Stimulated activated memory B cell treated with anti-CD40 and anti-IgM and Interleukin-4, amounts not matched to agents 10 μg/mL and 1 μg/mL and 100 μg/mL, for 72 hours (primary cell): ENCODE results near the gene CCL21.

Experiments
- ATAC-seq: fragments of 150-1000 bp; cut with Tn5 transposase; 2 replicates; pipeline ENCODE4 v1.10.0; 2021
- H3K27ac Mint-ChIP-seq: one replicate; pipeline ENCODE4 v1.8.0; 2022; ENCODE audit warnings: mild to moderate bottlenecking, mixed read lengths
- H3K27me3 Mint-ChIP-seq: one replicate; pipeline ENCODE4 v1.8.0; 2022; ENCODE audit warnings: mixed read lengths
- H3K36me3 Mint-ChIP-seq: one replicate; pipeline ENCODE4 v1.8.0; 2022; ENCODE audit warnings: mixed read lengths
- H3K4me1 Mint-ChIP-seq: one replicate; pipeline ENCODE4 v1.8.0; 2022; ENCODE audit warnings: mixed read lengths
- H3K4me3 Mint-ChIP-seq: one replicate; pipeline ENCODE4 v1.8.0; 2022; ENCODE audit warnings: mild to moderate bottlenecking, moderate library complexity, mixed read lengths
- H3K9me3 Mint-ChIP-seq: one replicate; pipeline ENCODE4 v1.8.0; 2022; ENCODE audit warnings: mixed read lengths

Gene CCL21

GRCh38 chr9:34689116-34689470 is 20.8 kb downstream of the CCL21 start:
- Mint-ChIP-seq H3K27me3 (peaks cover 33% of the 10 kb centered on the region), H3K27ac (no peak overlapping the region), H3K4me3 (no peak overlapping the region), H3K36me3 (no peaks in the 10 kb centered on the region), H3K9me3 (no peaks in the 10 kb centered on the region), H3K4me1 (peaks cover 7% of the 10 kb centered on the region)
- ATAC-seq = no peak

GRCh38 chr9:34688329-34689115 is 21.4 kb downstream of the CCL21 start:
- no peak overlapping the region for H3K4me3 Mint-ChIP-seq
- peaks cover 28% of the 10 kb centered on the region for H3K27me3 Mint-ChIP-seq
- H3K4me1 Mint-ChIP-seq = peaks cover 7% of the 10 kb centered on the region
- H3K9me3 Mint-ChIP-seq = no peaks in the 10 kb centered on the region
- no peaks in the 10 kb centered on the region for H3K36me3 Mint-ChIP-seq
- no peak for ATAC-seq
- H3K27ac Mint-ChIP-seq = no peak overlapping the region

GRCh38 chr9:34687276-34688030 is 22.5 kb downstream of the CCL21 start:
- Mint-ChIP-seq H3K36me3 (no peaks in the 10 kb centered on the region), H3K4me3 (no peak overlapping the region), H3K27ac (no peak overlapping the region), H3K9me3 (no peaks in the 10 kb centered on the region), H3K4me1 (peaks cover 7% of the 10 kb centered on the region), H3K27me3 (peaks cover 22% of the 10 kb centered on the region)
- no peak for ATAC-seq

- peaks cover 22% of the 10 kb centered on the region for H3K27me3 Mint-ChIP-seq
- no peaks in the 10 kb centered on the region for H3K9me3 Mint-ChIP-seq
- no peak for ATAC-seq
- H3K4me1 Mint-ChIP-seq = peaks cover 7% of the 10 kb centered on the region
- H3K4me3 Mint-ChIP-seq = no peak overlapping the region
- H3K27ac Mint-ChIP-seq = no peak overlapping the region
- H3K36me3 Mint-ChIP-seq = no peaks in the 10 kb centered on the region
These were observed 23.2 kb downstream of the CCL21 start for GRCh38 chr9:34686732-34687131.

GRCh38 chr9:34686231-34686630 is 23.7 kb downstream of the CCL21 start:
- Mint-ChIP-seq H3K36me3 (no peaks in the 10 kb centered on the region), H3K9me3 (no peaks in the 10 kb centered on the region), H3K27me3 (peaks cover 22% of the 10 kb centered on the region), H3K4me3 (no peak overlapping the region), H3K27ac (no peak overlapping the region), H3K4me1 (peaks cover 7% of the 10 kb centered on the region)
- ATAC-seq = no peak

GRCh38 chr9:34685591-34685990 is 24.3 kb downstream of the CCL21 start:
- no peak for ATAC-seq
- Mint-ChIP-seq H3K4me1 (peaks cover 7% of the 10 kb centered on the region), H3K9me3 (no peaks in the 10 kb centered on the region), H3K27me3 (peaks cover 22% of the 10 kb centered on the region), H3K27ac (no peak overlapping the region), H3K36me3 (no peaks in the 10 kb centered on the region), H3K4me3 (no peak overlapping the region)

GRCh38 chr9:34684816-34685215 is 25.1 kb downstream of the CCL21 start:
- ATAC-seq = no peak
- Mint-ChIP-seq H3K4me3 (no peak overlapping the region), H3K27me3 (peaks cover 19% of the 10 kb centered on the region), H3K27ac (no peak overlapping the region), H3K36me3 (no peaks in the 10 kb centered on the region), H3K9me3 (no peaks in the 10 kb centered on the region), H3K4me1 (peaks cover 7% of the 10 kb centered on the region)

- H3K9me3 Mint-ChIP-seq = no peaks in the 10 kb centered on the region
- H3K27me3 Mint-ChIP-seq = peaks cover 12% of the 10 kb centered on the region
- H3K4me1 Mint-ChIP-seq = peaks cover 7% of the 10 kb centered on the region
- H3K27ac Mint-ChIP-seq = no peak overlapping the region
- H3K36me3 Mint-ChIP-seq = no peaks in the 10 kb centered on the region
- peak; percentile 45 for ATAC-seq
- no peak overlapping the region for H3K4me3 Mint-ChIP-seq
These were observed 25.8 kb downstream of the CCL21 start for GRCh38 chr9:34684145-34684544.

GRCh38 chr9:34675869-34676268 is 34.1 kb downstream of the CCL21 start:
- H3K4me3 Mint-ChIP-seq = no peak overlapping the region
- H3K4me1 Mint-ChIP-seq = no peaks in the 10 kb centered on the region
- H3K27ac Mint-ChIP-seq = no peak overlapping the region
- H3K36me3 Mint-ChIP-seq = no peaks in the 10 kb centered on the region
- no peaks in the 10 kb centered on the region for H3K27me3 Mint-ChIP-seq
- no peaks in the 10 kb centered on the region for H3K9me3 Mint-ChIP-seq
- ATAC-seq = no peak

GRCh38 chr9:34675048-34675714 is 34.8 kb downstream of the CCL21 start:
- no peaks in the 10 kb centered on the region for H3K27me3 Mint-ChIP-seq
- no peak overlapping the region for H3K27ac Mint-ChIP-seq
- ATAC-seq = peak; percentile 53
- peaks cover 2% of the 10 kb centered on the region for H3K9me3 Mint-ChIP-seq
- no peaks in the 10 kb centered on the region for H3K4me1 Mint-ChIP-seq
- no peaks in the 10 kb centered on the region for H3K36me3 Mint-ChIP-seq
- no peak overlapping the region for H3K4me3 Mint-ChIP-seq

- Mint-ChIP-seq H3K27ac (no peak overlapping the region), H3K9me3 (peaks cover 3% of the 10 kb centered on the region), H3K36me3 (peaks cover 5% of the 10 kb centered on the region), H3K4me1 (no peaks in the 10 kb centered on the region), H3K4me3 (no peak overlapping the region), H3K27me3 (no peaks in the 10 kb centered on the region)
- ATAC-seq = no peak
These were observed 35.5 kb downstream of the CCL21 start for GRCh38 chr9:34674440-34674839.

- H3K36me3 Mint-ChIP-seq = peaks cover 11% of the 10 kb centered on the region
- no peak overlapping the region for H3K4me3 Mint-ChIP-seq
- H3K27ac Mint-ChIP-seq = no peak overlapping the region
- H3K9me3 Mint-ChIP-seq = peaks cover 7% of the 10 kb centered on the region
- H3K4me1 Mint-ChIP-seq = no peaks in the 10 kb centered on the region
- ATAC-seq = no peak
- H3K27me3 Mint-ChIP-seq = no peaks in the 10 kb centered on the region
These were observed 38.6 kb downstream of the CCL21 start for GRCh38 chr9:34671307-34671706.

- Mint-ChIP-seq H3K4me3 (no peak overlapping the region), H3K36me3 (peaks cover 11% of the 10 kb centered on the region), H3K27me3 (no peaks in the 10 kb centered on the region), H3K4me1 (peaks cover 7% of the 10 kb centered on the region), H3K9me3 (peaks cover 7% of the 10 kb centered on the region), H3K27ac (no peak overlapping the region)
- ATAC-seq = no peak
These were observed 40.0 kb downstream of the CCL21 start for GRCh38 chr9:34669809-34670562.

GRCh38 chr9:34665381-34666250 is 44.3 kb downstream of the CCL21 start:
- H3K4me1 Mint-ChIP-seq = peaks cover 19% of the 10 kb centered on the region
- H3K27ac Mint-ChIP-seq = peak overlapping the region; percentile 76
- peak overlapping the region; percentile 84 for H3K4me3 Mint-ChIP-seq
- H3K9me3 Mint-ChIP-seq = peaks cover 7% of the 10 kb centered on the region
- peak; percentile 88 for ATAC-seq
- H3K27me3 Mint-ChIP-seq = no peaks in the 10 kb centered on the region
- peaks cover 22% of the 10 kb centered on the region for H3K36me3 Mint-ChIP-seq
